NCI-H748 treated with DMSO at 0.1 percent for 48 hours (cell line): ENCODE data around the gene KCNJ13.

Experiments
- DNase-seq: peaks from one replicate; lab custom pipeline; 2025; lab: John Stamatoyannopoulos, UW

The KCNJ13 gene

DNA sequence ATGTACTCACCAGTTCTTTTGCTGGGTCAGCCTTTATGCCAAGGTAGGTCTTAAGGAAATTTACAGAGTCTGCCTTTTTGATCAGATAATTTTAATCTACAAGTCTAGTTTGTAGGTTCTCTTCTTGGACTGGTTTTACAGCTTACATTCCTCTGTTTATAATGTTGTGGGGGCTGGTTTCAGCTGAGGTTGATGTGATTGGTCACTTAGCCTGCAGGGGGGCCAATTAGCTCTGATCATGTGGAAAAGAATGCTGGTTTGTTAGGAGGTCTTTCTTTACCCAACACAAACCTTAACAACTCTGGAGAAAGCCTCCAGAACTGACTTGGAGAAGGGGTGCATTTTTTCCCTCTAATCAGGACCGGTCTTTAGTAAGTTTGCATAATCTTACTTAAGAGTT, at the start of gene KCNJ13:
KCNJ13 (minus strand) TSS at position 131 of the 400 bp plus-strand sequence. CDS start 5,203 bp downstream, outside the sequence.
- DNase-seq = no peak

DNA sequence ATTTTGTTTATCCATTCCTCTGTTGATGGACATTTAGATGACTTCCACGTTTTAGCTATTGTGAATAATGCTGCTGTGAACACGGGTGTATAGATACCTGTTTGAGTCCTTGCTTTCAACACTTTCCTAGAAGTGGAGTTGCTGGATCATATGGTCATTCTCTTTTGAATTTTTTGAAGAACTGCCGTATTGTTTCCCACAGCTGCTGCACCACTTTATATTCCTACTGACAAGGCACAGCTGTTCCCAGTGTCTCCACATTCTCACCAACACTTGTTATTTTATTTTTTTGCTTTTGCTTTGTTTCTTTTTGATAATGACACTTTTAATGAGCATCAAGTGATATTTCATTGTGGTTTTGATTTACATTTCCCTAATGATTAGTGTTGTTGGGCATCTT, 41.4 kb upstream of the KCNJ13 start:
- no peak for DNase-seq

DNA sequence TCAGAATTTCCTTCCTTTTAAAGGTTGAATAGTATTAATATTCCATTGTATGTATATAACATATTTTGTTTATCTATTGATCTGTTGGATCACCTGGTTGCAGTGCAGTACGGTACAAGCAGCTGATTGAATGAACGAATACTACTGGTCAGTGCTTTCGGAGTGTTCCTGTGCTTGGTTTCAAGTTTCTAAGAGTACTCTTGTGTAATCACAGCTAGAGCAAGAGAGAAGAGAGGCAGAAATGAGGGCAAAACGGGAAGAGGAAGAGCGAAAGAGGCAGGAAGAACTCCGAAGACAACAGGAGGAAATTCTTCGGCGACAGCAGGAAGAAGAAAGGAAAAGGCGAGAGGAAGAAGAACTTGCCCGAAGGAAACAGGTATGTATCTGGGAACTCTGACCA, 40.3 kb upstream of the KCNJ13 start:
- no peak for DNase-seq

DNA sequence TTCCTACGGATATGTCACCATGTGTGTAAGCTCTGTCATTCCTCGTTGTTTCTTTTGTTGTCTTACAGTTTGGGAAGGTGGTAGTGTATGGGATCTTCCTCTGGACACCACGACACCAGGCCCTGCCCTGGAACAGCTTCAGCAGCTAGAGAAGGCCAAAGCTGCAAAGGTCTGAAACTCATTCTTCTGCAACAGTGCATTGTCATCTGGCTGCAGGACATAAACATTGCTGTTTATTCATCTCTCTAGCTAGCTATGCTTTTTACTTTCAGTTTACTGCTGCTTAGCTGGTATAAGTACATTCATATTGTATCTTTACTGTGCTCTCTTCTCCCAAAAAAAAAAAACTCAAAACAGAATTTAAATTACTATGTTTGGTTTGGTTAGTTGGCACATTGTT, 39.2 kb upstream of the KCNJ13 start:
- DNase-seq = no peak

DNA sequence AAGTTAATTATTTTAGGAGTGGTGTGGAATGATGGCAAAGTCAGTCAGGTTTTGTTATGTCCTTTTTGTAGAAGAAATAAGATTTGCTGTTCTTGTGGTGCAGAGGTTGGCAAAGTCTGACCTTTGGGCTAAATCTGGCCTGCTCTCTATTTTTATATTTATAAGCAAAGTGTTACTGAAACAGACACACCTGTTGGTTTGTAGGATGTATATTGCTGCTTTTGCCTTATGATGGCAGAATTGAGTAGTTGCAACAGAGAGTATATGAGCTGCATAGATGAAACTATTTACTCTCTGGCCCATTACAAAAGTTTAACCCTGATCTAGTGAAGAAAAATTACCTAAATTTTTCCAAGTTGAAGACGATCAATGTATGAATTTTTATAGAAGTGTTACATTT, 34.1 kb upstream of the KCNJ13 start:
- DNase-seq = no peak

DNA sequence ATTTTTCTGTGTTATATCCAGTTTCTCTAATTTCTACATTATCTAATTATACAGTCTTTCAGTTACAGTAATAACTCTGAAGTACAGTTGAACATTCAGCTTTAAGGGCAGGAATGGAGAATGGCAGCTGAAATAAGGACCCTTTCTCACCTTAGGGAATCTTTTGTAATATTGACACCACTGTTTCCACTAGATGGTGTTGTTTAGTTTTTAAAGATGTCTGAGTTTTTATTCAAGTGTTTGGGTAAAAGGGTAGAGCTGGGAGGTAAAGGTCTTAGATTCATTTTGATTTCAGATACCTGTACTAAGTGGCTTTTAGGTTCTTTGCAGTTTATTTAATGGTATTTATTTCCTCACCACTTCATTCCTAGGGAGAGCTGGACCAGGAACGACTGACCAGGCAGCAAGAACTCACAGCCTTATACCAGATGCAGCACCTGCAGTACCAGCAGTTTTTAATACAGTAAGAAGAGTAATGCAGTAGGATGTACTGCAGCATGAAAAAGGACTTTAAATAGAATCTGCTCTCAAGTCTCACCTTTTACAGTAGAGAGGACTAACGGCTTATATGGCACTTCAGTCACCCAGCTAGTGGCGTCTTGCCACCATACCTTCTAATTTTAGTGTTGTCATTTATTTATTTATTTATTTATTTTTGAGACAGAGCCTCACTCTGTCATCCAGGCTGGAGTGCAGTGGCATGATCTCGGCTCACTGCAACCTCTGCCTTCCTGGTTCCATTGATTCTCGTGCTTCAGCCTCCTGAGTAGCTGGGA, 33.2 kb upstream of the KCNJ13 start:
- no peak for DNase-seq

DNA sequence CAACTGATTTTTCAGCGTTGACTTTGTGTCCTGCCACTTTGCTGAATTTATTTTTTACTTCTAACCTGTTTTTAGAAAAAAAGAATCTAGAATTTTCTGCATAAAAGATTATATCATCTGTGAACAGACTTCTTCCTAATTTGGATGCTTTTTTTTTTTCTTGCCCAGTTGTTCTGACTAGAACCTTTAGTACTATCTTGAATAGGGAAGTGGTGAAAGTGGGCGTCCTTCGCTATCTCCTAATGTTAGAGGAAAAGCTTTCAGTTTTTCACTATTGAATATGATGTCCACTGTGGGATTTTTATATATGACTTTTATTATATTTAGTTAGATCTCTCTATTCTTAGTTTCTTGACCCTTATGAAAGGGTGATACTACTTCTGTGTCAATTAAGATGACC, 25.7 kb upstream of the KCNJ13 start:
- DNase-seq = no peak

DNA sequence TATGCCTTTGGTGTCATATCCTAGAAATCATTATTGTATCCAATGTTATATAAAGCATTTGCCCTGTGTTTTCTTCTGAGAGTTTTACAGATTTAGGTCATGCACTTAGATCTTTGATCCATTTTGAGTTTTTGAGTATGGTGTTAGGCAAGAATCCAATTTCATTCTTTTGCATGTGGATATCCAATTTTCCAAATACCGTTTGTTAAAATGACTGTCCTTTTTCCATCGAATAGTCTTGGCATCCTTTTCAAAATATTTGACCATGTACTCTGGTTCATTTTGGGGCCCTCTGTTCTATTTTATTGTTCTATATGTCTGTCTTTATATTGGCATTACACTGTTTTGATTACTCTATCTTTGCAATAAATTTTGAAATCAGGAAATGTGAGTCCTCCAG, 23.8 kb upstream of the KCNJ13 start:
- no peak for DNase-seq

DNA sequence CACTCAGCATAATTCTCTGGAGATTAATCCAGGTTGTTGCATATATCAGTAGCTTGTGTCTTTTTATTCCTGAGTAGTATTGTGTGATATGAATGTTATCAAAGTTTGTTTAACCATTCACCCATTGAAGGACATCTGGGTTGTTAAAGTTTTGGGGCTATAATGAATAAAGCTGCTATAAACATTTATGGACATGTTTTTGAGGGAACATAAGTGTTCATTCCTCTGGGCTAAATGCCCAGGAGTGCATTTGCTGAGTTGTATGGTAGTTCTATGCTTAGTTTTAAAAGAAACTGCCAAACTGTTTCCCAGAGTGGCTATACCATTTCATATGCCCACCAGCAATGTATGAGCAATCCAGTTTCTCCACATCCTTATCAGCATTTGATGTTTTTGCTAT, 21.8 kb upstream of the KCNJ13 start:
- DNase-seq = no peak

DNA sequence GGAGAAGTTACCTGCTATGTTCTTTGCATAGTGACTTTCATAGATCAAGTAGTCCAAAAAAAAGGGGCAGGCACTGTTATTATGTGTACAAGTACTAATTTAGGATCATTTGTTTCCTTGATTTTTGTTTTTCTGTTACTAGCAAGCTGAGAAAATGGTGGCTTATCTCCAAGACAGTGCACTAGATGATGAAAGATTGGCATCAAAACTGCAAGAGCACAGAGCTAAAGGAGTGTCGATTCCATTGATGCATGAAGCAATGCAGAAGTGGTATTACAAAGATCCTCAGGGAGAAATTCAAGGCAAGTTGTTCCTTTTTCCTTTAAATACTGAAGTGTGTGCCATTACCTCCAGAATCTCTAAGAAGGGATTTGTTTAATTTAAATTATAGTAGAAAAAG, 19.6 kb upstream of the KCNJ13 start:
- no peak for DNase-seq

DNA sequence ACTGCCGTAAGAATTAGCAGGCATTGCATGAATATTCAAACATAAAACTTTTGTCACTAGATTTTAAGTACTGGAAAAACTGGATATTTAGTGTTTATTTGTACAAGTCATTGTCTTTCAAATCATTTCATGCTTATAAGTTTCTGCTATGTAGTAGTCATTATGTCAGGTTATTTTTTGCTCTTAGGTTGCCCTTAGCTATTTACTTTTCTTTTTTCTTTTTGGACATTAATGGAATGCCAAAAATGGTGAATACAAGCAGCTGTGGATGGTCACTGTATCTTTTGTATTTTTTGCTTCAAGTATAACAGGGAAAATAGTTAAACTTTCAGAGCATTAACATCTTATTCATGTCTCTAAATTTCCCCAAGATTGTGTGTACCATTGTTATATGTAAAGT, 18.6 kb upstream of the KCNJ13 start:
- no peak for DNase-seq

DNA sequence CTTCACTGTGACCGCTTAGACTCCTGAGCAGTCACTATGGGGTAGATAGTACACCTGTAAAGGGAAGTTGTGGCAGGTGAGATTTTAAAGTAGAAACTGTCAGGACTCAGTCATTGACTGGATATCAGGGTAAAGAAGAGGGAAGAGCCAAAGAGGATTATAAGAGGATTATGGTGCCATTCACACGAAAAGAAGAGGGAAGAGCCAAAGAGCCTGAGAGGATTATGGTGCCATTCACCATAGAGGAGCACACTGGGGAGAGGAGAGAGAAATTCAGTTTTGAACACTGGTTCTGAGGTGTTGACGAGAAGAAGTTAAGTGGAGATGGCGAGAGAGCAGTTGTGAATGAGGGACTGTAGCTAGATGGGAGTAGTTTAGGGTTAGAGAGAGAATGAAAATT, 16.9 kb upstream of the KCNJ13 start:
- DNase-seq = no peak

DNA sequence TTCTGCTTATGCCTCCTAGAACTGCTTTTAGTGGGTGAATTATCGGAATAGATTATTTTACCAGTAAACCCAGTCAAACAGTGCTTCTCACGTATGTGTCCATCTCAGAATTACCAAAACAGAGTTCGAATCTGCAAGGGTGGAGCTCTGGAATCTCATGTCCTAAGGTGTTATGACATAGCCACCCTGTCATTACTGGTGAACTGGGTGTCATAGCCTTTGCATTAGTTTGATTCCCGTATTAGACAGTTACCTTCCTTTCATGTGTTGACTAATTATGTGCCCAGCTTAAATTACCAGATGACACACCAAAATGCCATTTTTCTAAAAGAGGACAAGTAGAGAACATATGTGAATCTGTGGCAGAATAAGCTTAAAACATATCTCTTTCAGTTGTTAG, 15.2 kb upstream of the KCNJ13 start:
- DNase-seq = no peak

DNA sequence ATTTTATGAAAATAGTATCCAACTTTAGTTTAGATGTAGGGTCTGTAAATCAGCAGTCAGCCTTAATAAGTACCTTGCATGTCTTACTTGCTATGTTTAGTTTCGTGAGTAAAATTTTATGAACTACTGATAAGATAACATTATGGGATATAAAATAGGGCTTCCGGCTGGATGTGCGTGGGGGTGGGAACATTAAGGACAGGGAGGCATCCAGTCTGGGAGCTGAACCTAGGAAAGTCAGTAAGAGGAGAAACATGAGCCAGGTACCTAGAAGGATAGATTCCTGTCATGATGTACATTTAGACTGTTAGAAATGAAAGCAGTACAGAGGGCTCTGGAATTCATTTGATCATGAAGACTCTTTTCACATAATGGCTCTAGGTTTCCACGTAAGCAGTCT, 12.7 kb upstream of the KCNJ13 start:
- no peak for DNase-seq

DNA sequence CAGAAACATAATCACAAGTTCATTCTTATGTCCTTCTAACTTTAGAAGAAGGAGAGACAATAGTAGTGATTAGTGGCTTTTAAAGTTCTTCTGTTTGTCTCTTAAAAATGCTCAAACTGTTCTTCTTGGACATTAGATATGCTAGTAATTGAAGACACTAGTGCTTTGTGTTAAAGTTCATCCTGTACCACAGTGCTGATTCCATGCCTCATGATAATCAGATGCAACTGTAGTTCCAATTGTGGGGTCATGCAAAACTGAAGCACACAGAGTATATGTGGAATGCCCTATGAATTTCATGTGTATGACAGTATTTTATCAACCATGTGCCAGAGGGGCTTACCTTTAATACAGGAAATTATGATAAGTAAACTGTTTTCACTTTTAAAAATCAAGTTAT, 11.4 kb upstream of the KCNJ13 start:
- DNase-seq = no peak

DNA sequence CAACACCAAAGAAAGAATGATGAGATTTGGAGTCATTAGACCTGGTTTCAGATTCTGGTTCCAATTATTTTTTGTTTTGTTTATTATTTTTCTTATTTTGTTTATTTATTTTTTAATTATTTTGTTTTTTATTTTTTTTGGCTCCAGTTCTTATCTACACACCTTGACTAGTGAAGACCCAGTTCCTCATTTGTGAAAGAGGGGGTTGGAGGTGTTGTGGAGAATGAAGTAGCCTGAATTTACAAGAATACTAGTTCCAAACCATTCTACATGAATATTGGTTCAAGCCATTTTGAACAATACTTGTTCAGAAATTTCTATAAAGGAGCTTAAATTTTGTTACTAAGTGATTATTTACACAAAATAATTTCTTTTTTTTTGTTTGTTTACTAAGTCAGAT, 6.9 kb upstream of the KCNJ13 start:
- no peak for DNase-seq

DNA sequence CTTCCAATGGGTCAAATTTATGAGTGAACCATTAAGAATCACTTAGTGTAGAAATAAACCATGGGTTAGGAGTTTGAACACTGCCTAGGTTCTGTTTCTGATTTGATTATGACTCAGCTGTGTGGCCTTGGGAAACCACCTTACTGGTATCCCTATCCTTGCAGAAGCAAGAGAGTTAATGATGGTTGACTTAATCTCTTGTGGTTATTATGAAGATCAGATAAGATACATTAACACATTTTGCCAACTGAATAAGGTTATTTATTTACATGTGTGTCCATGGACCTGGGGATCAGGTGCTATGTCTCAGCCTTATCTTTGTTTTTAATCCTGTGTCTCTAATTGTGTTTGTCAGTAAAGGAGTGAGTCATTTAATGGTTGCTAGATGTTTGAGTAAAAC, 5.4 kb upstream of the KCNJ13 start:
- DNase-seq = no peak

DNA sequence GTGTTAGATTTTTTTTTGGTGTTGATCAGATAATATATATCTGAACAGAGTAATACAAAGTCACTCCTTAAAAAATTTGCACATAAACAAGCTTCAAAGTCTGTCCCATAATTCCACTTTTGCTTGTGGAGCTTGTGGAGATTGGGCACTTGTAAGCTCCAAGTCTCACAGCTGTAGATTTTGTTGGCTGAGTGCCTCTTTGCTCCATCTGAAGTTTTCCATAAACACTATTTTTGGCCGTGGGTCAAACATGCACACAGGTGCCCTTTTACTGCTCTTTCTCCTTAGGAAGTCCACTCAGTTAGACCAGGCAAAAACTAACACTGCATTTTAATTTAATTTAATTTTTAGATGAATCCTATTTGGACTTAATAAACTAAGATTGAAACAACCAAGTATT, 3.6 kb upstream of the KCNJ13 start:
- no peak for DNase-seq

DNA sequence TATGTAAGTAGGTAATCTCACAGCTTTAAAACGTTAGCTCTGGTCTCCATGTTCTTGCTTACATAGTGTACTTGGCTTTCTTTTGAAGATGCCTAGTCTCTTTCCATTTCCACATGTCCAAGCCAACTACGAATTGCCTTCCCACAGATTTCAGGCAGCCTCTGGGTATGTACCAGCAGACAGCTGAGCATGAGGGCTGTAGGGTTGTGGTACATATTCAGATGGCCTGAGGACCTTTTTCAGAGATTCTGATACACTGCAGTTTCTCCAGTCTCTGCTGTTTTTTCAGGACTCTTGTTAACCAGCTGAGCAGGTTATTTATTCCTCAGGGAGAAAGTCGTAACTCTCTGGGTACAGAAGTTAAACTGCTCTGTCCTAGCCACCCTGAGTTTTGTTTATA, 3.1 kb upstream of the KCNJ13 start:
- no peak for DNase-seq

DNA sequence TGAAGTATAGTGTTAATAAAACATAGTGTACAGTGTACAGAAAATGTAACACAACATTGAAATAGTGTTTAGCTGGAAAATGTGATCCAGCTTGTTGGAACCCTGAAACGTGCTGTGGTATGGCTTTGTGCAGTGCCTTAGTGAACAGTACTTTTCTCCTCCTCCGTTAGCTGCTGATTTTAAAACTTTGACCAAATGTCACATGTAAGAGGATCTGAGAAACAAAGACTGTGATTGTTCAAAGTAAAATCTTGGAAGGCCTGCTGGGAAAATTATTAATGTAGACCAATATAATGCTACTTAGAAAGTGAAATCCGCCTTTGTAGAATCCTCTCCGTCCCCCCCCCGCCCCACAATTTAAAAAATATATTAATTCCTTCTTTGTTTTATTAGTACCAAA, 911 bp upstream of the KCNJ13 start:
- DNase-seq = no peak

DNA sequence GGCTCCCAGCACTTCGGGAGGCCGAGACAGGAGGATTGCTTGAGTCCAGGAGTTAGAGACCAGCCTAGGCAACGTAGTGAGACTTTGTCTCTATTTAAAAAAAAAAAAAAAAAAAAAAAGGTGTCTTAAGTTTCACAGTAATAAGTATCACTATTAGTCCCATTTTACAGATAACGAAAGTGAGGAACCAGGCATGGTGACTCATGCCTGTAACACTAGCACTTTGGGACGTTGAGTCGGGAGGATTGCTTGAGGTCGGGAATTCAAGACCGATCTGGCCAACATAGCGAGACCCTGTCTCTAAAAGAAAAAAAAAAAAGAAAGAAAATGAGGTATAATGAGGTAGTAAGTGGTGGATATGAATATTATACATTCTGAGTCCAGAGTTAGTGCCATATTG, 2.5 kb downstream of the KCNJ13 start:
- no peak for DNase-seq

DNA sequence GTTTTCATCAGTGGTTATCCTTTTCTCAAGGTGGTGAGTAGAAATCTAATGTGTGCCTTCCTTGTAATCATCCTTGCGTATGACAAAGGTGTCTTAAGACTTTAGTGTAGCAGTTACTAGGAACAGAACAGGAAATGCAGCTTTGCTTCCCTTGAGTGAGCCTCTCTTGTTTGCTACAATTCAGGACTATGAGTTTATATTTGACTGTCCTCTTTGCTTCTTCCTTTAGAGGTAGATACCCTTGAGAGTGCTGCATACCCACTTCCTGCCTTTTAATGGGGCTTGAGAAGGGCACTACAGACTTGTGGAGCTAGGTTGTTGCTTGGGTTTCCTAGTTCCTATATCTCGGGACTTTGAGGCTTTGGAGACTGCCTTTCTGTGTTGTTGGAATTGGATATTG, 3.8 kb downstream of the KCNJ13 start:
- DNase-seq = no peak

DNA sequence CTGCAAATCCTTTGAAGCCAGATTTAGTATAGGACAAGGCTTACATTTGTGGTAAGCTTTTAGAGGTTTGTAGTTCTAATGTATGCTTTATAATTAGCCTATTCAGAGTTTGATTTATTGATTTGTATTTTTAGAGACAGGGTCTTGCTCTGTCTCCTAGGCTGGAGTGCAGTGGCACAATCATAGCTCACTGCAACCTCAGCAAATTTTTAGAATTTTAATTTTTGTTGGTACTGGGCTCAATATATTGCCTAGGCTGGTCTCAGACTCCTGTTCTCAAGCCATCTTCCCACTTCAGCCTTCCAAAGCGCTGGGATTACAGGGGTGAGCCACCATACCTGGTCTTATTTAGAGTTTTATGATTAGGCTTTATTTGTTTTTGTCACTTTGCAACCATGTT, 4.5 kb downstream of the KCNJ13 start:
- DNase-seq = no peak

DNA sequence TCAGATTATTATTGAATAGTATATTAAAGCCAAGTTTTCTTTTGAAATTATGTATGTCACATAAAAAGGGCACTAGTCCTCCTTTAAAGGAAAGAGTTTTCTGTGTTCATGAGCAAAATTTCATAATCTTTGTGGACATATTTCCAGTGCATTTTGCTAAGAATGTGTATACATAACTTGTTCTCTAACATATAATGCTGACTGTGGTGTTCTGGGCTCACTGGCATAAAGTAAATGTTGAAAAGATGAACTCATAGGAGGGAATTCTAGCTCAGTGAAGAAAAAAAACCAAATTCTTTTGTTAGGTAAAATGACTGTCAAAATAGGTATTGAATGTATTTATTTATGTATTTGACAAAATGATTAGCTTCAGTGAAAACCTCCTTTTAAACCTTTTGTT, 6.2 kb downstream of the KCNJ13 start:
- DNase-seq = no peak

DNA sequence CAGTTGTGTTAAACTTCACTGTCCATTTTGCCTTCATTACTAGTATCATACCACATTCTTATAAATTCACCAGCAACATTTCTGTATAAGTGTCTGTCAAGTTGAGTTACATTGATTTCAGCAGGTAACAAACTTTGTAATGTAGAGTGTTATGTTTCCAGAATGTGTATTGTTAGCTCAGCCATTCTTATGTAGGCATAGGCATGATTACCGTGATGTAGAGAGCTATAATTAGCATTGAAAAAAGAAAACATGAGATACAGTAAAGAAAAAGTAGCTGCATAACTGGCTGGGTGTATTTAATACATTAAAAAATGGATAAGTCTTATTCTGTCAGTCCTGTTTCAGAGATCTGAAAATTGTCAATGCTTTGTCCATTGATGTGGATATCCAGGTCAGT, 8.5 kb downstream of the KCNJ13 start:
- no peak for DNase-seq
